Measurements from ENCODE around the gene ICE1. TPM values are rescaled to one million over a fixed set of nuclear protein-coding genes. Genes with fewer than 3 reads are reported as not detected.

Gene ICE1
- total and polyA plus RNA-seq, 7 experiments from 2014 or later = 17.2 to 47.6 (median 32.4) TPM

DNA sequence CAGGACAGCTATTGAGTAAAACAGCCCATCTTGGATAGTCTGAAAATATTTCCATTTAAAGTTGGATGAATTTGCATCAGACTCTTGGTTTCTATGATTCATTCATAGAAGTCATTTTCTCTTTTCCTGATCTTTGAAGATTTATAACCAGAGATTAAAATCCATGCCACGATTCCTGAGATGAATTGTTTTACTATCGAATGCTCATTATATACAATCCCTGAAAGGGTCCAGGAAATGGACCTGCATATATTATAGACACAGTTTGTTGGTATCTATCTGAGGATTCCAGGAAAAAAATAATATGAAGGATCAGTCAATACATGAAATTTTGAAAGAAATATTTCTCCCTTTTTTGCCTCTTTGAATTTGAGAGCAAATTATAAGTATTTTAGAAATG, 99.0 kb downstream of the ICE1 start:
- intact Hi-C loops (cut with micrococcal nuclease) = no loop called here
- H3K4me3 Mint-ChIP-seq = no peak overlapping the region
- H3K9me3 Mint-ChIP-seq = peaks cover 0 to 16% (median 5%) of the 10 kb centered on the region in 11 donors
- H3K36me3 Mint-ChIP-seq = peaks cover 3 to 29% (median 6%) of the 10 kb centered on the region in 5 donors
- Histone ChIP-seq H3K4me1 (ENCODE audit: control insufficient read depth in 2 of 2, insufficient read depth in 2 of 2, low read length in 2 of 2) (peaks cover 0 to 3% of the 10 kb centered on the region in 2 donors), H3K9me3 (ENCODE audit: control insufficient read depth in 2 of 3, low read length in 3 of 3) (no peaks in the 10 kb centered on the region), H3K4me3 (ENCODE audit: low read length) (no peak overlapping the region), H3K36me3 (ENCODE audit: control insufficient read depth in 2 of 3, insufficient read depth in 3 of 3, low read length in 3 of 3) (no peaks in the 10 kb centered on the region), H3K27me3 (ENCODE audit: control insufficient read depth in 2 of 2, insufficient read depth in 2 of 2, low read length in 2 of 2) (no peaks in the 10 kb centered on the region), H3K27ac (ENCODE audit: low read depth, low read length) (no peak overlapping the region)
- ChIA-PET CTCF (no interaction called here), POLR2A (no interaction called here)
- DNase-seq (no peak), ATAC-seq (no peak)
- peak overlapping the region in 2 of 9 donors; percentile 10 to 23 for H3K27ac Mint-ChIP-seq
- peaks cover 0 to 8% (median 6%) of the 10 kb centered on the region in 5 donors for H3K27me3 Mint-ChIP-seq
- H3K4me1 Mint-ChIP-seq = peaks cover 1 to 25% (median 17%) of the 10 kb centered on the region in 7 donors

- Mint-ChIP-seq H3K4me3 (no peak overlapping the region), H3K4me1 (peaks cover 1 to 25% (median 17%) of the 10 kb centered on the region in 7 donors), H3K27me3 (peaks cover 0 to 3% (median 0%) of the 10 kb centered on the region in 5 donors), H3K27ac (peak overlapping the region in 3 of 9 donors; percentile 10 to 23 (median 16)), H3K36me3 (peaks cover 3 to 31% (median 6%) of the 10 kb centered on the region in 5 donors), H3K9me3 (peaks cover 0 to 18% (median 4%) of the 10 kb centered on the region in 11 donors)
- no peak for DNase-seq
- ChIA-PET POLR2A (interaction anchor here (0.6 to 0.7 kb wide), 2 partner anchors 12 to 1118 kb away, joined by 3 read pairs; no protein-coding TSS in a partner anchor), CTCF (no interaction called here)
- Histone ChIP-seq H3K36me3 (ENCODE audit: control insufficient read depth in 2 of 3, insufficient read depth in 3 of 3, low read length in 3 of 3) (no peaks in the 10 kb centered on the region), H3K4me1 (ENCODE audit: control insufficient read depth in 2 of 2, insufficient read depth in 2 of 2, low read length in 2 of 2) (peaks cover 0 to 3% of the 10 kb centered on the region in 2 donors), H3K4me3 (ENCODE audit: low read length) (no peak overlapping the region), H3K27ac (ENCODE audit: low read depth, low read length) (no peak overlapping the region), H3K27me3 (ENCODE audit: control insufficient read depth in 2 of 2, insufficient read depth in 2 of 2, low read length in 2 of 2) (no peaks in the 10 kb centered on the region), H3K9me3 (ENCODE audit: control insufficient read depth in 2 of 3, low read length in 3 of 3) (no peaks in the 10 kb centered on the region)
- intact Hi-C loops (cut with micrococcal nuclease) = loop anchor here (2.0 kb wide), 2 partner anchors 42 to 1110 kb away; partner anchors contain the start of genes NSUN2 (in 2 of the 2) and SRD5A1 (in 2 of the 2)
- ATAC-seq = no peak
Measured at GRCh38 chr5:5522336-5522735, 99.9 kb downstream of the ICE1 start.

- ATAC-seq = peak; percentile 75
- CTCF ChIA-PET = no interaction called here
- POLR2A ChIA-PET = interaction anchor here (0.7 kb wide), 1 partner anchor 1117 kb away, joined by 3 read pairs; no protein-coding TSS in a partner anchor
Measured at GRCh38 chr5:5523066-5523505, 100.6 kb downstream of the ICE1 start.

GRCh38 chr5:5524327-5524726, 101.8 kb downstream of the ICE1 start:
- CTCF ChIA-PET = no interaction called here
- H3K9me3 Mint-ChIP-seq = peaks cover 0 to 23% (median 7%) of the 10 kb centered on the region in 11 donors
- H3K4me3 Mint-ChIP-seq = peak overlapping the region in 8 of 10 donors; percentile 2 to 69 (median 26)
- Histone ChIP-seq H3K36me3 (ENCODE audit: control insufficient read depth in 2 of 3, insufficient read depth in 3 of 3, low read length in 3 of 3) (no peaks in the 10 kb centered on the region), H3K27me3 (ENCODE audit: control insufficient read depth in 2 of 2, insufficient read depth in 2 of 2, low read length in 2 of 2) (no peaks in the 10 kb centered on the region), H3K4me1 (ENCODE audit: control insufficient read depth in 2 of 2, insufficient read depth in 2 of 2, low read length in 2 of 2) (peaks cover 0 to 3% of the 10 kb centered on the region in 2 donors), H3K9me3 (ENCODE audit: control insufficient read depth in 2 of 3, low read length in 3 of 3) (no peaks in the 10 kb centered on the region), H3K4me3 (ENCODE audit: low read length) (no peak overlapping the region), H3K27ac (ENCODE audit: low read depth, low read length) (no peak overlapping the region)
- peaks cover 3 to 34% (median 6%) of the 10 kb centered on the region in 5 donors for H3K36me3 Mint-ChIP-seq
- POLR2A ChIA-PET = no interaction called here
- ATAC-seq (no peak), DNase-seq (no peak)
- H3K27ac Mint-ChIP-seq = peak overlapping the region in 6 of 9 donors; percentile 64 to 88 (median 78)
- peaks cover 0 to 3% (median 0%) of the 10 kb centered on the region in 5 donors for H3K27me3 Mint-ChIP-seq
- intact Hi-C loops (cut with micrococcal nuclease) = no loop called here
- H3K4me1 Mint-ChIP-seq = peaks cover 1 to 25% (median 17%) of the 10 kb centered on the region in 7 donors

More at GRCh38 chr5:5523066-5523505, 100.6 kb downstream of the ICE1 start:
- peaks cover 0 to 3% (median 0%) of the 10 kb centered on the region in 5 donors for H3K27me3 Mint-ChIP-seq
- Histone ChIP-seq H3K27me3 (ENCODE audit: control insufficient read depth in 2 of 2, insufficient read depth in 2 of 2, low read length in 2 of 2) (no peaks in the 10 kb centered on the region), H3K4me3 (ENCODE audit: low read length) (peak overlapping the region; percentile 48), H3K36me3 (ENCODE audit: control insufficient read depth in 2 of 3, insufficient read depth in 3 of 3, low read length in 3 of 3) (no peaks in the 10 kb centered on the region), H3K27ac (ENCODE audit: low read depth, low read length) (no peak overlapping the region), H3K9me3 (ENCODE audit: control insufficient read depth in 2 of 3, low read length in 3 of 3) (no peaks in the 10 kb centered on the region), H3K4me1 (ENCODE audit: control insufficient read depth in 2 of 2, insufficient read depth in 2 of 2, low read length in 2 of 2) (peaks cover 0 to 3% of the 10 kb centered on the region in 2 donors)
- intact Hi-C loops (cut with micrococcal nuclease) = loop anchor here (1.0 to 2.0 kb wide), 5 partner anchors 29 to 1110 kb away; partner anchors contain the start of genes ICE1 (in 2 of the 2), NSUN2 (in 2 of the 2), SRD5A1 (in 2 of the 2) and MED10 (in 1 of the 2)
- peaks cover 1 to 25% (median 17%) of the 10 kb centered on the region in 7 donors for H3K4me1 Mint-ChIP-seq
- peaks cover 0 to 19% (median 4%) of the 10 kb centered on the region in 11 donors for H3K9me3 Mint-ChIP-seq
- peaks cover 3 to 31% (median 6%) of the 10 kb centered on the region in 5 donors for H3K36me3 Mint-ChIP-seq
- peak overlapping the region in 9 of 10 donors; percentile 43 to 83 (median 70) for H3K4me3 Mint-ChIP-seq
- DNase-seq = peak in 7 of 9 donors; percentile 31 to 58 (median 50)
- H3K27ac Mint-ChIP-seq = peak overlapping the region; percentile 0 to 90 (median 75)

GRCh38 chr5:5531371-5531770, 108.9 kb downstream of the ICE1 start:
- POLR2A ChIA-PET = no interaction called here
- intact Hi-C loops (cut with micrococcal nuclease) = no loop called here
- Mint-ChIP-seq H3K36me3 (peaks cover 0 to 6% (median 5%) of the 10 kb centered on the region in 5 donors), H3K27ac (no peak overlapping the region), H3K4me3 (no peak overlapping the region), H3K9me3 (peaks cover 0 to 12% (median 4%) of the 10 kb centered on the region in 11 donors), H3K27me3 (peaks cover 12 to 26% (median 17%) of the 10 kb centered on the region in 5 donors), H3K4me1 (peaks cover 0 to 5% (median 0%) of the 10 kb centered on the region in 7 donors)
- no peak overlapping the region for H3K4me3 ChIP-seq (ENCODE audit: low read length)
- CTCF ChIA-PET = no interaction called here
- no peak for DNase-seq
- H3K36me3 ChIP-seq (ENCODE audit: control insufficient read depth in 2 of 3, insufficient read depth in 3 of 3, low read length in 3 of 3) = no peaks in the 10 kb centered on the region
- H3K4me1 ChIP-seq (ENCODE audit: control insufficient read depth in 2 of 2, insufficient read depth in 2 of 2, low read length in 2 of 2) = no peaks in the 10 kb centered on the region
- ATAC-seq = no peak
- no peaks in the 10 kb centered on the region for H3K9me3 ChIP-seq (ENCODE audit: control insufficient read depth in 2 of 3, low read length in 3 of 3)
- no peaks in the 10 kb centered on the region for H3K27me3 ChIP-seq (ENCODE audit: control insufficient read depth in 2 of 2, insufficient read depth in 2 of 2, low read length in 2 of 2)
- H3K27ac ChIP-seq (ENCODE audit: low read depth, low read length) = no peak overlapping the region

- ChIA-PET CTCF (no interaction called here), POLR2A (no interaction called here)
- H3K9me3 Mint-ChIP-seq = peaks cover 0 to 9% (median 4%) of the 10 kb centered on the region in 11 donors
- H3K36me3 Mint-ChIP-seq = peaks cover 0 to 6% (median 4%) of the 10 kb centered on the region in 5 donors
- no peaks in the 10 kb centered on the region for H3K9me3 ChIP-seq (ENCODE audit: control insufficient read depth in 2 of 3, low read length in 3 of 3)
- H3K4me3 Mint-ChIP-seq = no peak overlapping the region
- H3K4me3 ChIP-seq (ENCODE audit: low read length) = no peak overlapping the region
- H3K27ac Mint-ChIP-seq = no peak overlapping the region
- H3K27ac ChIP-seq (ENCODE audit: low read depth, low read length) = no peak overlapping the region
- ATAC-seq (no peak), DNase-seq (no peak)
- no peaks in the 10 kb centered on the region for H3K36me3 ChIP-seq (ENCODE audit: control insufficient read depth in 2 of 3, insufficient read depth in 3 of 3, low read length in 3 of 3)
- peaks cover 12 to 28% (median 20%) of the 10 kb centered on the region in 5 donors for H3K27me3 Mint-ChIP-seq
- intact Hi-C loops (cut with micrococcal nuclease) = no loop called here
- no peaks in the 10 kb centered on the region for H3K27me3 ChIP-seq (ENCODE audit: control insufficient read depth in 2 of 2, insufficient read depth in 2 of 2, low read length in 2 of 2)
- H3K4me1 Mint-ChIP-seq = peaks cover 0 to 5% (median 0%) of the 10 kb centered on the region in 7 donors
- H3K4me1 ChIP-seq (ENCODE audit: control insufficient read depth in 2 of 2, insufficient read depth in 2 of 2, low read length in 2 of 2) = no peaks in the 10 kb centered on the region
Measured at GRCh38 chr5:5532306-5533076, 110.0 kb downstream of the ICE1 start.
